ENCODE data around the gene HACL1. TPM values are rescaled to one million over a fixed set of nuclear protein-coding genes. Genes with fewer than 3 reads are reported as not detected.

Gene HACL1
- total RNA-seq, 1 experiment from 2014 or later: 28.7 TPM

- Histone ChIP-seq H3K4me1 (replicated peaks; ENCODE audit: insufficient read depth) (no peaks in the 10 kb centered on the region), H3K9me2 (ENCODE audit: insufficient read depth) (no peaks in the 10 kb centered on the region), H3K79me2 (ENCODE audit: low read depth) (no peaks in the 10 kb centered on the region), H3K27ac (no peak overlapping the region), H2AFZ (no peak overlapping the region), H3K4me2 (no peak overlapping the region), H3K4me3 (no peak overlapping the region), H4K20me1 (ENCODE audit: insufficient read depth) (no peaks in the 10 kb centered on the region), H3K27me3 (ENCODE audit: insufficient read depth, low read depth) (no peaks in the 10 kb centered on the region), H3K36me3 (ENCODE audit: low read depth) (peaks cover 17% of the 10 kb centered on the region), H3F3A (ENCODE audit: insufficient read depth, low read depth) (no peaks in the 10 kb centered on the region), H3K9me3 (ENCODE audit: insufficient read depth, low read depth) (no peaks in the 10 kb centered on the region)
- DNase-seq: no peak
- POLR2A ChIA-PET (ENCODE audit: unreplicated experiment): no interaction called here
- intact Hi-C loops (cut with micrococcal nuclease; ENCODE audit: unreplicated experiment): no loop called here
- CTCF ChIA-PET: interaction anchor here (0.6 kb wide), 1 partner anchor 477 kb away, joined by 3 read pairs; no protein-coding TSS in a partner anchor
- BruUV-seq (replicated peaks): no TSS peak
- TF ChIP-seq CTCF (conservative IDR thresholded peaks at IDR 0.05): no peak
- TF ChIP-seq EZH2 (IDR thresholded peaks at IDR 0.05; ENCODE audit: low read depth): no peak
Measured at GRCh38 chr3:15585111-15585845, 16.1 kb downstream of the HACL1 start.

GRCh38 chr3:15581471-15582394, 19.6 kb downstream of the HACL1 start:
- no peaks in the 10 kb centered on the region for H3K27me3 ChIP-seq (ENCODE audit: insufficient read depth, low read depth)
- peaks cover 12% of the 10 kb centered on the region for H3K36me3 ChIP-seq (ENCODE audit: low read depth)
- ChIA-PET POLR2A (ENCODE audit: unreplicated experiment) (no interaction called here), CTCF (interaction anchor here (0.6 kb wide), 1 partner anchor 215 kb away, joined by 4 read pairs; no protein-coding TSS in a partner anchor)
- H3K4me1 ChIP-seq (replicated peaks; ENCODE audit: insufficient read depth): no peaks in the 10 kb centered on the region
- no peaks in the 10 kb centered on the region for H3K9me2 ChIP-seq (ENCODE audit: insufficient read depth)
- no peak for DNase-seq
- BruUV-seq (replicated peaks): no TSS peak
- intact Hi-C loops (cut with micrococcal nuclease; ENCODE audit: unreplicated experiment): no loop called here
- no peak overlapping the region for H2AFZ ChIP-seq
- H3K27ac ChIP-seq: no peak overlapping the region
- H3K79me2 ChIP-seq (ENCODE audit: low read depth): no peaks in the 10 kb centered on the region
- no peak overlapping the region for H3K4me2 ChIP-seq
- no peak overlapping the region for H3K4me3 ChIP-seq
- TF ChIP-seq CTCF (conservative IDR thresholded peaks at IDR 0.05): no peak
- TF ChIP-seq EZH2 (IDR thresholded peaks at IDR 0.05; ENCODE audit: low read depth): no peak
- no peaks in the 10 kb centered on the region for H3F3A ChIP-seq (ENCODE audit: insufficient read depth, low read depth)
- no peaks in the 10 kb centered on the region for H4K20me1 ChIP-seq (ENCODE audit: insufficient read depth)
- no peaks in the 10 kb centered on the region for H3K9me3 ChIP-seq (ENCODE audit: insufficient read depth, low read depth)

DNA sequence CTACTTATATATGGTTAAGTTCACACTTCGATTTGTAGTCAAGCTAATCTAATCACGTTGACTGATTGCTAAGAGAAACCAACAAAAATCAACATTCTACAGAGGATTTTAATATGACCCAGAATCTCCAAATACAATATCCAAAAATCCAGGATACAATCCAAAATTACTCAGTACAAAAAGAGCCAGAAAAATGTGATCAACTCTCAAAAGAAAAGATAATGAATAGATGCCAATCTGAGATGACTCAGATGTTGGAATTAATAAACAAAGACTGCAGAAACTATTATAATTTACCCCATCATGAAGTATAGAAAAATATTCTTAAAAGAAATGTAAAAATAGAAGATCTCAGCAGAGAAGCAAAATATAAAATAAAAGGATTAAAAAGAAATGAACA, 22.3 kb downstream of the HACL1 start:
- H4K20me1 ChIP-seq (ENCODE audit: insufficient read depth): no peaks in the 10 kb centered on the region
- ChIA-PET CTCF (no interaction called here), POLR2A (ENCODE audit: unreplicated experiment) (no interaction called here)
- no peaks in the 10 kb centered on the region for H3K9me2 ChIP-seq (ENCODE audit: insufficient read depth)
- TF ChIP-seq CTCF (conservative IDR thresholded peaks at IDR 0.05) (no peak), EZH2 (IDR thresholded peaks at IDR 0.05; ENCODE audit: low read depth) (no peak)
- H3K79me2 ChIP-seq (ENCODE audit: low read depth): no peaks in the 10 kb centered on the region
- no peak overlapping the region for H3K4me2 ChIP-seq
- H3K9me3 ChIP-seq (ENCODE audit: insufficient read depth, low read depth): no peaks in the 10 kb centered on the region
- no peak for DNase-seq
- intact Hi-C loops (cut with micrococcal nuclease; ENCODE audit: unreplicated experiment): no loop called here
- no peak overlapping the region for H2AFZ ChIP-seq
- H3K27ac ChIP-seq: no peak overlapping the region
- H3K27me3 ChIP-seq (ENCODE audit: insufficient read depth, low read depth): no peaks in the 10 kb centered on the region
- H3F3A ChIP-seq (ENCODE audit: insufficient read depth, low read depth): no peaks in the 10 kb centered on the region
- BruUV-seq (replicated peaks): no TSS peak
- peaks cover 12% of the 10 kb centered on the region for H3K36me3 ChIP-seq (ENCODE audit: low read depth)
- no peaks in the 10 kb centered on the region for H3K4me1 ChIP-seq (replicated peaks; ENCODE audit: insufficient read depth)
- H3K4me3 ChIP-seq: no peak overlapping the region

Data from PC-9 (cell line).